Measurements from ENCODE around the gene RAPGEF6. TPM values are rescaled to one million over a fixed set of nuclear protein-coding genes. Genes with fewer than 3 reads are reported as not detected.

Gene RAPGEF6
- total and polyA plus RNA-seq, 9 of the 15 experiments (the other 6 are each of a cell fraction or from before 2014, with no cell fraction given): 2.7 to 23.4 (median 12.7) TPM

DNA sequence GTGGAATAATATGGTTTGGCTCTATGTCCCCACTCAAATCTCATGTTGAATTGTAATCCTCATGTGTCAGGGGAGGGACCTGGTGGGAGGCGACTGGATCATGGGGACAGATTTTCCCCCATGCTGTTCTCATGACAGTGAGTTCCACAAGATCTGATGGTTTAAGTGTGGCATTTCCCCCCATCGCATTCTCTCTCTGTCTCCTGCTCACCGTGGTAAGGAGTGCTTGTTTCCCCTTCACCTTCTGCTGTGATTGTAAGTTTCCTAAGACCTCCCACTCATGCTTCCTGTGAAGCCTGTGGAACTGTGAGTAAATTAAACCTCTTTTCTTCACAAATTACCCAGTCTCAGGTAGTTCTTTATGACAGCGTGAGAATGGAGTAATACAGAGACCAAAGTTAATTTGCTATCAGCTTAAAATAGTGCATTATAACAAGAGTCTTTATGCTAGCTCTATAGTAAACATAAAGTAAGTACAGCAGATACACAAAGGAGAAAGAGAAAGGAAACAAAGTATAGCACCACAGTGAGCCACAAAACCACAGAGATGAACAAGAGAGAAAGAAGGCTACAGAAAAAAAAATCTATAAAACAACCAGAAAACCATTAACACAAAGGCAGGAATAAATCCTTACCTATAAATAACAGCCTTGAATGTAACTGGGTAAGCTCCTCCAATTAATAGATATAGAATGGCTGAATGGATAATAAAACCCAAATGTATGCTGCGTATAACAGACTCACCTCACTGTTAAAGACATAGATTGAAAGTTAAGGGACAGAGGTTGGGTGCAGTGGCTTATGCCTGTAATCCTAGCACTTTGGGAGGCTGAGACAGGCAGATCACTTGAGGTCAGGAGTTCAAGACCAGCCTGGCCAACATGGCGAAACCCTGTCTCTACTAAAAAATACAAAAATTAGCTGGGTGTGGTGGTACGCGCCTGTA, 39.7 kb downstream of the RAPGEF6 start:
- Histone ChIP-seq H3K27ac (ENCODE audit: extremely low read depth, low read depth, low read length) (no peak overlapping the region), H3K79me2 (ENCODE audit: control insufficient read depth, insufficient read depth, low read length) (peaks cover 47% of the 10 kb centered on the region), H3K9me1 (ENCODE audit: control insufficient read depth, insufficient read depth, low read length) (no peaks in the 10 kb centered on the region), H3K27me3 (ENCODE audit: control insufficient read depth in 2 of 2, insufficient read depth in 2 of 2, low read length in 2 of 2) (no peaks in the 10 kb centered on the region), H3K4me3 (no peak overlapping the region), H4K20me1 (replicated peaks; ENCODE audit: control insufficient read depth, insufficient read depth, low read length) (no peaks in the 10 kb centered on the region), H3K9ac (ENCODE audit: insufficient read depth in 1 of 2, low read depth in 2 of 2, low read length in 2 of 2) (no peak overlapping the region), H3K9me3 (replicated peaks; ENCODE audit: control insufficient read depth, insufficient read depth, low read depth, low read length) (no peaks in the 10 kb centered on the region), H3K36me3 (ENCODE audit: control insufficient read depth, insufficient read depth, low read length) (peaks cover 15% of the 10 kb centered on the region; the same call in 2 of the 3 replicates), H3K4me2 (ENCODE audit: insufficient read depth, low read length) (no peak overlapping the region), H3K4me1 (replicated peaks in 1 of 2; ENCODE audit: control insufficient read depth in 2 of 2, insufficient read depth in 2 of 2, low read length in 2 of 2) (no peaks in the 10 kb centered on the region), H2AFZ (ENCODE audit: low read depth, low read length) (no peak overlapping the region)
- intact Hi-C loops (cut with micrococcal nuclease): no loop called here
- TF ChIP-seq CREM (IDR thresholded peaks at IDR 0.05; ENCODE audit: low read depth): no peak
- TF ChIP-seq PPARD (CRISPR knock-in tag; IDR thresholded peaks at IDR 0.05): no peak
- TF ChIP-seq SIN3B (IDR thresholded peaks at IDR 0.05; ENCODE audit: low read depth): no peak
- TF ChIP-seq KLF6 (CRISPR knock-in tag; IDR thresholded peaks at IDR 0.05; ENCODE audit: borderline replicate concordance): no peak
- no peak for TF ChIP-seq UBTF (IDR thresholded peaks at IDR 0.05; ENCODE audit: borderline replicate concordance in 1 of 2, low read depth in 2 of 2, low read length in 2 of 2)
- TF ChIP-seq PTRF (tag; IDR thresholded peaks at IDR 0.05): no peak
- no peak for TF ChIP-seq GABPB1 (CRISPR knock-in tag; IDR thresholded peaks at IDR 0.05)
- TF ChIP-seq, protein P1, sequence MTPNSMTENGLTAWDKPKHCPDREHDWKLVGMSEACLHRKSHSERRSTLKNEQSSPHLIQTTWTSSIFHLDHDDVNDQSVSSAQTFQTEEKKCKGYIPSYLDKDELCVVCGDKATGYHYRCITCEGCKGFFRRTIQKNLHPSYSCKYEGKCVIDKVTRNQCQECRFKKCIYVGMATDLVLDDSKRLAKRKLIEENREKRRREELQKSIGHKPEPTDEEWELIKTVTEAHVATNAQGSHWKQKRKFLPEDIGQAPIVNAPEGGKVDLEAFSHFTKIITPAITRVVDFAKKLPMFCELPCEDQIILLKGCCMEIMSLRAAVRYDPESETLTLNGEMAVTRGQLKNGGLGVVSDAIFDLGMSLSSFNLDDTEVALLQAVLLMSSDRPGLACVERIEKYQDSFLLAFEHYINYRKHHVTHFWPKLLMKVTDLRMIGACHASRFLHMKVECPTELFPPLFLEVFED (CRISPR knock-in tag; conservative IDR thresholded peaks at IDR 0.05): no peak
- TF ChIP-seq CXXC5 (CRISPR knock-in tag; IDR thresholded peaks at IDR 0.05): no peak
- TF ChIP-seq, protein P2, sequence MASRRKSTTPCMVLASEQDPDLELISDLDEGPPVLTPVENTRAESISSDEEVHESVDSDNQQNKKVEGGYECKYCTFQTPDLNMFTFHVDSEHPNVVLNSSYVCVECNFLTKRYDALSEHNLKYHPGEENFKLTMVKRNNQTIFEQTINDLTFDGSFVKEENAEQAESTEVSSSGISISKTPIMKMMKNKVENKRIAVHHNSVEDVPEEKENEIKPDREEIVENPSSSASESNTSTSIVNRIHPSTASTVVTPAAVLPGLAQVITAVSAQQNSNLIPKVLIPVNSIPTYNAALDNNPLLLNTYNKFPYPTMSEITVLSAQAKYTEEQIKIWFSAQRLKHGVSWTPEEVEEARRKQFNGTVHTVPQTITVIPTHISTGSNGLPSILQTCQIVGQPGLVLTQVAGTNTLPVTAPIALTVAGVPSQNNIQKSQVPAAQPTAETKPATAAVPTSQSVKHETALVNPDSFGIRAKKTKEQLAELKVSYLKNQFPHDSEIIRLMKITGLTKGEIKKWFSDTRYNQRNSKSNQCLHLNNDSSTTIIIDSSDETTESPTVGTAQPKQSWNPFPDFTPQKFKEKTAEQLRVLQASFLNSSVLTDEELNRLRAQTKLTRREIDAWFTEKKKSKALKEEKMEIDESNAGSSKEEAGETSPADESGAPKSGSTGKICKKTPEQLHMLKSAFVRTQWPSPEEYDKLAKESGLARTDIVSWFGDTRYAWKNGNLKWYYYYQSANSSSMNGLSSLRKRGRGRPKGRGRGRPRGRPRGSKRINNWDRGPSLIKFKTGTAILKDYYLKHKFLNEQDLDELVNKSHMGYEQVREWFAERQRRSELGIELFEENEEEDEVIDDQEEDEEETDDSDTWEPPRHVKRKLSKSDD (conservative IDR thresholded peaks at IDR 0.05; ENCODE audit: low read length): no peak
- TF ChIP-seq HDAC8 (tag; IDR thresholded peaks at IDR 0.05): no peak
- no peak for TF ChIP-seq CAMTA2 (CRISPR knock-in tag; conservative IDR thresholded peaks at IDR 0.05)
- TF ChIP-seq TCF3 (CRISPR knock-in tag; IDR thresholded peaks at IDR 0.05): no peak
- CTCF ChIA-PET (ENCODE audit: low intra/inter-chr PET ratio): no interaction called here
- POLR2A ChIA-PET: no interaction called here
- WGBS (ENCODE audit: insufficient coverage, low coverage, missing lambda C conversion rate): 97% methylated on average over 8 of the region's 8 CpGs
- FAIRE-seq: no peak
- ATAC-seq: no peak
- BruUV-seq (replicated peaks): no TSS peak
- DNase-seq (ENCODE audit: extremely low read depth in 1 of 4, low spot score in 3 of 4): no peak
- in situ Hi-C loops (cut with MboI): no loop called here

Measured in K562 (cell line).